Activated effector memory CD4-positive, alpha-beta T cell treated with anti-CD3 and anti-CD28 coated beads, Interleukin-2, amount 50 U/mL, for 16 hours (primary cell): ENCODE data around the gene DPP9.

ENCODE experiments used
- DNase-seq: peaks from one replicate; pipeline ENCODE4 v3.0.0-alpha.2; 2020

DPP9 gene

DNA sequence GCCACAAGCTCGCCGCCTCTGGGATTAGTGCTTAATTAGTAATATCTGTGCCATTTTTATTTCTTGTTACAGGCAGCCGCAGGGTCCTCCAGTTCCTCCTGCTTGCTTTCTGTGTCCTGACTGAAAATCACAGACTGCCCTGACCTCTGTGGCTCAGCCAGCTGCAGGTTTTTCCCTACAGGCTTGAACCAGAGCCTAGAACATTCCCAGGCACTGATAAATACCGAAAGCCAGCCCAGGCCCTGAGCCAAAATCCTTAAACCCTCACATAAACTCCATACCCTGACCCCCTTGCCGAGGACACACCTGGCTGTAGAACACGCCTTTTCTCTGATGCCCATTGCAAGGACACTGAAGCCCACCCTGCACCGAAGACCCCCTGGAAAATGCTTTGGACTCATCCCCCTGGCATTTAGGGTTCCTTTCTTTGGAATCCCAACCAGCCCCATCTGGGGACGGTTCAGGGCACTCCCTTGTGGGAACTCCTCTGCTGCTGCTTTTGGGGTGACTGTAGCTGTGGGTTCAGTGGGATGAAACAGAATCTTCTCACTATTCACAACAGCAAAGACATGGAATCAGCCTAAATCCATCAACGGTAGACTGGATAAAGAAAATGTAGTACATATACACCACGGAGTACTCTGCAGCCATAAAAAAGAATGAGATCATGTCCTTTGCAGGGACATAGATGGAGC lies 15.5 kb downstream of the DPP9 start:
- no peak for DNase-seq

DNA sequence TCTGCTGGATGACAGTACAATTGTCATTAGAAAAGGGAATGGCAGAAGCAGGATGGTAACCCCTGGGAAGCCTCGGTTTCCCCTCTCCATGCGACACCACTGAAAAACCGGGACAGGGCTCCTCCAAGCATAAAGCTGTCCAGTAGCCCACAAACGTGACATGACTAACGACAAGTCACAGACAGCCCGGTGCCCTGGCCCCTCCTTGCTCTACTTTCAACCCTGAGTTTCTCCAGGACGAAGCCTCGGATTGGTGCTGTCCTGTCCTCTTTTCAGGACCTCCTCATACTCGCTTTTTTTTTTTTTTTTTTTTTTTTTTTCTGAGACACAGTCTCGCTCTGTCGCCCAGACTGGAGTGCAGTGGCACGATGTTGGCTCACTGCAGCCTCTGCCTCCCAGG lies 16.3 kb downstream of the DPP9 start:
- DNase-seq = no peak

DNA sequence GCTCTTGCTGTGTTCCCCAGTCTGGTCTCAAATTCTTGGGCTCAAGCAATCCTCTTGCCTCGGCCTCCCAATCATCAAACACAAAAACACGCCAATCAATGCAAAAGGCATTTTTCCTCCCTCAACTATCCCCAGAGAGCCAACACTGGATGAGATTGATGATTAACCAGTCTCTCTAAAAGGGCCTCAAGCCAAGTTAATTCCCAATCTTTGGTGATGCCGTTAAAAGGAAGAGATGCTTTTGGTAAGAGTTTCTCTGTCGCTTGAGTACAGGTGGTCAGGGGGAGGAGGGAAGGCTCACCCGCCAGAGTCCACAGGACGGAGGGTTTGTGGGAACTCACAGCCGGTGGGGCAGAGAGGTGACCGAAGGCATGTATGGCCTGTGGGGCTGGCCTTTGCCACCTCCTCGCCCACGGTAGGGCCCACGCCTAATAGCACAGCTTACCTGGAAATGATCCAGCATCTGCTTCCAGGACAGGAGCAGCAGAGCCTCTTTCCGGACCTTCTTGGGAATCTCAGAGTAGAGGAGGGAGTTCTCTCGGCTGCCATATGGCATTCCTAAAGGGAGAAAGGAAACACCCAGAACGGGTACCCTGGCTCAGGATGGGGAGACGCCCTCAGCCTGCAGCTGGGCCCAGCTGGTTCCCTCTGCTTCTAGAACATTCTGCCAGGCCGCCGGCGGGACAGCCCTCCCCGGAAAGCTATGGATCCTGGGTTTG lies 18.1 kb downstream of the DPP9 start:
- DNase-seq = no peak

DNA sequence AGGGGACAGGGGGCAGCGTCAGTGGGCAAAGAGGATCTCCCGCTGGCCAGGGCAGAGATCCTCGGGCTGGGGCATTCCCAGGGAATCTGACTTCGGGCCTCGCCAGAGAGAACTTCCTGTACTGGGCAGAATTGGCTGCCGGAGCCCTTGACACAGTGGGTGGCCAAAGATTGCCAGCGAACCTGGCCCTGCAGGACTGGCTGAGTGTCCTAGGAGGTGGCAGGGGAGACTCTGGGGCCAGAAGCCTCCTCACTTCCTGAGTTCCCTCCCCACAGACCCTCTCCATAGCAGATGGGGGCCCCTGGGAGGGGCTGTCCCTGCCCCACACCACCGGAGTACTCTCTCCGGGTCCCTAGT lies 19.3 kb downstream of the DPP9 start:
- DNase-seq = no peak

DNA sequence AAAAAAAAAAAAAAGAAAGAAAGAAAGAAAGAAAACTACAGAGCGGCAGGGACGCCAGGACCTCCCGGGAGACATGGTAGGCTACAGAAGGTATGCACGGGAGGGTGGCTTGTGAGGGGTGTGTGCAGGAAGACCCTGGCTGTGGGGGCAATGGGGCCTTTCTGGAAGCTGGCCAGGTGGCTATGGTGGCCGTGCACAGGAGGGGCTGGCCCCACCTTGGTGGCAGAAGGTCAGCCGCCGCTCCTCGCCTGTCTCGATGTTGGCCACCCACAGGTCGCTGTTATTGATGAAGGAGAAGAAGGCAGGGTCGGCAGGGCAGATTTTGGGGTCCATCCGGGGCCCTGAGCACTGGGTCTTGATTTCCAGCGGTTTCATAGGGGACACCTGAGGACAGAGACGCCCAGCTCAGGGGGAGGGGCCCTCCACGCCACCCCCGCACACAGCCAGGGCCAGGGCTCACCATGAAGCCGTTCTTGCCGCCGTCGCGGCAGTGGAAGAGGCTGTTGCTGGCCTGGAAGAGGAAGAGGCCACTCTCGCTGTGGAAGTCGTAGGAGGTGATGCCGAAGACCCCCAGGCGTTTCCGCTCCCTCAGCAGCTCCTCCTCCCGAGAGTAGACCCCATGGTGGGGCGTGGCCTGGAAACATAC lies 19.8 kb downstream of the DPP9 start:
- DNase-seq = no peak

DNA sequence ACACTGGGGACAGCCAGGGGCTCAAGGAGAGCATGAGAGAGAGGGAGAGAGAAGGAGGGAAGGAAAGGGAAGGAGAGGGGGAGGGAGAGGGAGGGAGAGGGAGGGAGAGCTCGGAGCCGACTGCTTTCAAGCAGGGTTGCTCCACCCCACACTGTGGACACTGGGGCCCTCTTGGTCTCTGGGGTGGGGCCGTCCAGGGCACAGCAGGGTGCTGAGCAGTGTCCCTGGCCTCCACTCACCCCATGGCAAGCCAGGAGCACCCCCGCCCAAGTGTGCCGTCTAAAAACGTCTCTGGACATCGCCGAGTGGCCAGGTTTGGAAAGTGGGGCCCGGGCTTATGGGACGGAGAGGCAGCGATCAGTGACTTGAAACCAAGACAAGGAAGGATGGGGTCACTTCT lies 20.9 kb downstream of the DPP9 start:
- DNase-seq = no peak

DNA sequence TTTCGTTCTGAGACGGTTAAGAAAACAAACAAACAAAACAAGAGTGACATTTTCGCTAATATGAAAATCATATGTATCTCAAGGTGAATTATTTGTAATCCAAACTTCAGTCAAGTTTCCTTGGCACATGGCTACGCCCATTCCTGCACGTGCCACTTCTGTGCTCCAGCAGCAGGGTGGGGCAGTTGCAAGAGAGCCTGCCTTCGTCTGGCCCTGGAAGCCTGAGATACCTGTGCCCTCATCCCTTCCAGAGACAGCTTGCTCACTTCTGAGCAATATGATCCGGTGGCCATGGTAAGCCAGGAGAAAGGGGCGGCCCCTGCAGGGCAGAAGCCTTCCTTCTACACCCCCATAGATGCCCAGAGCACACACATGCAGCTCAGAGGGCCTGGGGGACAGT lies 22.1 kb downstream of the DPP9 start:
- no peak for DNase-seq

DNA sequence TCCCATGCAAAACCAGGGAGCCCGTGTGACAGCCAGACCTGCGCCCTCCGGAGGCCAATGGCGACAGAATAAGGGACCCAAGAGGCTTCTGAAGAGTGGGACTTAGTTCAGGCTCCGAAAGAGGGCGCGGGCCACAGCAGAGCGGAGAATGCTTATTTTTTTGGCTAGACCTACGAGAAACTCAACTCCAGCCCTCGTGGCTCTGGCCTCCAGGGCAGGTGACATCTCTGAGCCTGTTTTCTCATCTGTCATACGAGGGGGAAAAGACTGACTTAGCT lies 23.0 kb downstream of the DPP9 start:
- DNase-seq = no peak

DNA sequence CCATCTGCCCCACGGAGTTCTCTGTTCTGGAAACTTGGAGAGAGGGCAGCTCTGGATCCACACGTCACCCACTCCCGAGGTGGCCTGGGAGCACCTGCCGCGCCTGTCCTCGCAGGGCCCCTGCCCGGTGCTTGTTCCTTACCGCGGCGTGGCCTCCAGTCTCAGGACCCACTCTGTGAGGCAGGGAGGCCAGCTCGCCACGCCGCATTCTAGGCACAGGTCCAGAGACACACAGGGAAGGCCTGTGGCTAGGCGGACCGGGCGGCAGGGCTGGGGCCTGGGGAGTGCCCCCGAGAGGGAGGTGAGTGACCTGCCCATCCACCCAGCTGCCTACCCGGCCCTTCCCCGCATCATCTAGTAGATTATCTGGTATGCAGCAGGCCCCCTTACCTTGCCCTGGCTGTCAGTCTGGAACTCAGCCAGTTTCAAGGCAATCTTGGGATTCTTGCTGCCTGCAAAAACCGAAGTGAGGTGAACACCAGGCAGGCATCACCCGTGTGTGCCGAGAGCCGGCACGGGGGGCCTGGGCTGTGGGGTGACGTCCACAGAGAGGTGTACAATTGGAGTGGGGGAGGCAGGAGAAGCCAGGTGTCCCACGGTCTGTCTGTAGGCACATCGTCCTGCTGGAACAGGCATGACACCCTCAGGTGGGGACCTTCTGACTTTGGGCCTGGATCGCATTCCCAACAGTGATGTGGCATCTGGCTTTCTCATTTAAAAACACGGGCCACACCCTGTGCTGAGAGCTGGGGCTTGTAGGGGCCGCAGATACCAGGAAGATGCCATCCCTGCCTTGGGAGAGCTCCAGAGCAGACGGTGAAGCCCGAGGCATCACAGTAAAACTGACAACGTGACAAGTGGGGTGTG lies 23.6 kb downstream of the DPP9 start:
- no peak for DNase-seq

DNA sequence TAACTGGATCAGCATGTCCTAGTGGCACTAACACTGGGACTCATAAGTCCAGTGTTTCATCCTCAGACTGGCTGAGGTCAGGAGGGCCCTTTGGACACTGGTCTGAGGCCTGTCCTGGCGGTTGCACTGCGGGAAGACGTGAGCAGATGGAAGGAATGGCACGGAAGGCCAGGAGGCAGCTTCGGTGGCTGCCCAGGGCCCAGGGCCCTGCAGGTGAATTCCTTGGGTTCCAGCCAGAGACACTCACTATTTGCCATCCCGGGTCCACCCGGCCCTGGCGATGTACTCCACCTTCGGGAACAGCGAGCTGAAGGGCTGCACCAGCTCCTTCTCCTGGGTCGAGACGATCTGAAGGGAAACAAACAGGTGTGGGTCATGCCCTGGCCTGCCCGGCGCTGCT lies 26.3 kb downstream of the DPP9 start:
- no peak for DNase-seq

DNA sequence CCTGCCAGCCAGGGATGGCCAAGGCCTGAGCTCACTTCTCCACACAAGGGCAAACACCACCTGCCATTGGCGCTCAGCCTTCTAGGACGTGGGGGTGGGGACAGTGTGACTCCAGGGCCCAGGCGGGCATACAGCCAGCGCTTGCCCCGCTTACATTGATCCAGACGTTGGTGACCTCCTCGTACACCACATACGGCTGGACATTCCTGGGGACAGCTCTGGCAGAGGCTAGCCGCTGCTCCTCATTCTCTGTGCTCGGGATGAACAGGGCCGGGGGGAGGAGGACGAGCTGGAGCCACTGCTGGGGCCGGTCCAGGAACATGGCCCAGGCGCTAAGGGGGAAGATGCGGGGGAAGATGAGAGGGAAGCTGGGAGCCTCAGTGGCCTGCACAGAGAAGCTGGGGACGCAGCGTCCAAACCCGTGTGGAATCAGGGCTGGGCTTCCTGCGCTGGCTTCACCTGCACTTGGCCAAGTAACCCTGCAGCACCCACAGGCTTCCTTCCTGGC lies 28.4 kb downstream of the DPP9 start:
- DNase-seq = no peak

DNA sequence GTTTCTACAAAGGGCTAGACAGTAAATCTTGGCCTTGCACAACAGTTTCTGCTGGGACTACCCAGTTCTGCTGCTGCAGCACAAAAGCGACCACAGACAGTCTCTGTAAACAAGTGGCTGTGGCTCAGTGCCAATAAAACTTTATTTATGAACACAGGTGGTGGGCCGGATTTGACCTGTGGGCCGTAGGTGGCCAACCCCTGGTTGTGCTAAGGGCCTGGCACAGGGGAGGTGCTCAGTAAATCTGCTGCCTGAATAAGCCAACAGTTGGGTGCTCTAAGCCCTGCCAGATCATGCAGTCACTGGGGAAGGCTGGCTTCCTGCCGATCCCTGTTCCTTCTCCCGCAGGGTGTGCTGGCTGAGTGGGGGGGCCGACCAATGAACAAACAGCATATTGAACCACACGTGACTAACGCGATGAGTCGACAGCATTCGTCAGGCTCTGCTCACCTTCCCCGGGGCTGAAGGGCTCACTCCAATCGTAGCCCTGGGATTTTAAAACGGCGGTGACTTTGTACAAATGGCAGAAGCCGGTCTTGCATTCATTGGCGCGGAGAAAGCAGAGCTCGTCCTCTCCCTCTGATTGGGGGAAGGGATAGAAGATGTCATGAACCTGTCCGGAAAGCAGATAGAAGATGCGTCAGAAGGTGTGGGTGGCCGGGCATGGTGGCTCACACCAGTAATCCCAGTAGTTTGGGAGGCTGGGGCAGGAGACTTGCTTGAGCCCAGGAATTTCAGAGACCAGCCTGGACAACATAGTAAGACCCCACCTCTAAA lies 29.2 kb downstream of the DPP9 start:
- no peak for DNase-seq

DNA sequence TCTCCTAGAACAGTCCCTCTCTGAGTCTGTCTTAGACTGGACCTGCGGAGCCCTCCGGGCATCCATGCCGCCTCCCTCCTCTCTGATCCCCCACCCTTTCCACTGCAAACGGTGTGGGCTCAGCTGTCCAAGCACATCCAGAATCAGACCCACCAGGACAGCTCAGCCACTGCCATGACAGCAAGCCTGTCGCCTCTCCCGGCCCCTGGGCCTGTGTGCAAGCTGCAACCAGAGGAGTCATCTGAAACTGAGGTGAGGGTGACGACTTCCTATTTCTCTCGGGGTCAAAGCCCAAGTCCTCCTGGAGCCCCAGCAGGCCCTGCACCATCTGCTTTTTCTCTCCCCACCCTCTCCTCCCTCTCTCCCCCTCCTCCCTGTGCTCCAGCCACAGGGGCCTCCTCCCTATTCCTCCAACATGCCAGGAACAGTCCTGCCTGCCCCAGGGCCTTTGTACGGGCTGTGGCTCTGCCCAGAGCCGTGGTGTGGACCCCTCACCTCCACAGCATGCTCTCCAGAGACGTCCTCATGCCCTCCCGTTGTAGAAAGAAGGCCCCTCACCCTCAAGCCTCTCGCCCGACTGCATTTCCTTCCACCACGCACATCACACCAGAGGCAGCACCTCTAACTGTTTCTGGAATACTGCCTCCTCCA lies 30.0 kb downstream of the DPP9 start:
- no peak for DNase-seq

DNA sequence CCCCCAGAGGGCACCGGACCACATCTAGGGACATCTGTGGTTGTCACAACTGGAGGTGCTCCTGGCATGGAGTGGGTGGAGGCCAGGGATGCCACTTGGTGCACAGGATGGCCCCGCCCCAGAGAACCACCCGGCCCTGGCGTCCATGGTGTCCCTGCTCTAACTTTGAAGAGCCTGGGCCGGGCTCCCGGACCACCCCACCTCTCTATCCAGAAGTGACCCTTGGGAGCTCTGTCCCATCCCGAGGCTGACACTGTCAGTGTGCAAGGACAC lies 30.6 kb downstream of the DPP9 start:
- no peak for DNase-seq

DNA sequence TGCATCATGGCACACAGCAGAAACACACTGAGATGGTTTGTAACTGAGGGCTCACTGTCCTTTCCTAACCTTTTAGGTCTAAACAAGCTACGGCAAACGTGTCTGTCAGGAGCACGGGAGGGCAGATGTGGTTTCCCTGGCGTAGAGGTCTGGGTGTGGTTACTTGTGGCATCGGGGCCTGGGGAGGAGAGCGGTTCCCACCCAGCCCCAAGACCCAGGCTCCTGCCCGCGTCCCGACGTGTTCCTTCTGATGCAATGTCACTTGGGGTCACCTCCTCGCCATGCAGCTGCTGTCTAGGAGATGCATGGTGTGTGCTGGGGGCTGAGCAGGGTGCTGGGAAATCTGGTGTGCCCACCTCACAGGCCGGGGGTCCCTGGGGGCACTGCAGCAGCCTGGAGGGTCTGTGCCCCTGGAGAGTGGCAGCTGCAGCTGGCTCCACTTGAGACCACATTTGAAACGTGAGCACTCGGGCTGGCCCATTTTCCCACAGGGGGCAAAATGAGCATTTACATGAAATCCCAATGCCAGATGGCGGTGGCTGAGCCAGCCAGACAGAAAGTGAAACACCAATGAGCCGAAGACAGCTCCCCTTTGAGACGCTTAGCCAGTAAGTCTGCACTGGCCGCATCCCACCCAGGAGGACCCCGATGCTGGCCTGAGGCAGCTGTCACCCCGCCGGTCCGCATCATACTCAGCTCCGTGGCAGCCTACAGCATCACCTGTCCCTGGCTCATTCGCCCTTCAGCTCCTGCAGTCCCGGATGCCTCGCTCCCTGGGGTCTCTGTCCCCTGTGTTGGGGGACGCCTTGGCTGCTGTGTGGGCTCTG lies 31.2 kb downstream of the DPP9 start:
- DNase-seq = no peak

DNA sequence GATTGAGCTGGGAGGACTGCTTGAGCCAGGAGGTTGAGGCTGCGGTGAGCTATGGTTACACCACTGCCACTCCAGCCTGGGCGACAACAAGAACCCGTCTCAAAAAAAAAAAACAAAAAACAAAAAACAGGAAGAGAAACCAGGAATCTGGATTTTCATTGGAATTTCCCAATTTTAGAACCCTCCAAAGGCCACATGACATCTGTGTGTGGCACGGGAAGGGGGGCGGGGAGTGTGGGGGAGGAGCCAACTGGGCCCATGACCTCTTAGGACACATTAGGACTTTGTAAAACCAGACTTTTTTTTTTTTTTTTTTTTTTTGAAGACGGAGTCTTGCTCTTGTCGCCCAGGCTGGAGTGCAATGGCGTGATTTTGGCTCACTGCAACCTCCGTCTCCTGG lies 32.3 kb downstream of the DPP9 start:
- DNase-seq = no peak

DNA sequence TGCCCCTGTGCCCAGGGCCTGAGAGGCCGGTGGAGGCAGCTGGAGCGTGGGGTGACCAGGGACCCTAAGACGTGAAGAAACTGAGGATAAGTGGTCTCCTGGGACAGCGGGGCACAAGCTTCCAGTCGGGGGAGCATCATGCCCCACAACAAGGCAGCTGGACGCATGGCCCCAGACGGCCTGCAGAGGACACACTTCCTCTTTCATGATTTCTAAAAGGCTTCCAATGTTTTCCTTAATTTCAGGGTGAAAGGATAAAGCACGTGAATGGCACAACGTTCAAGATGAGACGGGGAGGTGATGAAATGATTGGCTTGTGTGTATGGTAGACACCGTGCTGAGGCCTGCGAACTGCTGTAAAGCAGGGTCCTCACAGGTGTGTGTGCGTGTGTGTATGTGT lies 33.3 kb downstream of the DPP9 start:
- no peak for DNase-seq

DNA sequence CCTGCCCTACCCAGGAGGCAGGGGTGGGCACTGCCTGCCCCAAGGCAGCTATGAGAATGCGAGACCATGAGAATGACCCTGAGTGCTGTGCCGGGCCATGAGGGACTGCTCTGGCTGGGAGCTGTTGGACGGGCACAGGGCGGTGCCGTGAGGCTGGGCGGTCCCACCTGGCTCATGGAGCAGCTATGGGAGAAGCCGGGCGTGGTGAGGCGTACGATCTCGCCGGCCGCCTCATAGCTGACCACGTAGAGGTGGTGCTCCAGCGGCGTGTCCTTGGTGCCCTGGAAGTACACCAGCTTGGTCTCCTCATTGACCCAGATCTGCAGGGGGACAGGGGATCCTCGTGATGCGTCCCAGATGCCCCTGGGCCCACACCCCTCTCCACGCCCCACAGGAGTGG lies 34.2 kb downstream of the DPP9 start:
- DNase-seq = no peak

DNA sequence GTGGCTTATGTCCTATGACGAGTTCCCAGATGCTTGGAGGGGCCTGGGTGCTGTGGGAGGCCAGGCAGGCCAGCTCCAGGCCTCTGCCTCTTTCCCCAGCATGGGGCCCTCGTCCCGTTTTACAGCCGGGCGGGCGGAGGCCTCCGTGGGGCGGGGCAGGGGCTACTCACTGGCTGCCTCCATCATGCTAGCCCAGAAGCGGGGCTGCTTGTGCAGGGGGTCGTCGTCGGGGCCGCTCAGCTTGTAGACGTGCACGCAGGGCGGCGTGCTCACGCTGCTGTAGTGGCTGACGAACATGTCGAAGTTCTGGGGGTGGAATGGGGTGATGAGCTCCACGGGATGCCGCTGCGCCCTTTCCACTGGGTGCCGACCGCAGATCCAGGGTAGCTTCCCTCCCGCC lies 35.1 kb downstream of the DPP9 start:
- no peak for DNase-seq

DNA sequence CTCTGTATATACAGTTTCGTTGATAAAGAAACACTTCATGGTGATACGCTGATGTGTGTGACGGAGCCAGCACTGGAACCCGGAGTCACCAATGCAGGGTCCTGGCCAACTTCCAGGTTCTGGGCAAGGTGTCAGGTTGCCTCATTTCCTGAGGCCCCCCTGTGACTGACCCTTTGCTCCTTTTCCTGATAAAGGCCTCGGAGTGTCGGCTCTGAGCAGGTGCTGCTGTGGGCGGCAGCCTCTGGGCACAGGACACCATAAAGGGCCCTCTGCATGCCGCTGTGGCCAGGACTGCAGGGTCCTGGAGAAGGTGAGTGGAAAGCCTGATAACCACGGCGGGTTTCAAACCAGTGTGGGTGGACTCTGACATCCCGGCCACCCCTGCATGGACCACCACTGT lies 36.2 kb downstream of the DPP9 start:
- no peak for DNase-seq

DNA sequence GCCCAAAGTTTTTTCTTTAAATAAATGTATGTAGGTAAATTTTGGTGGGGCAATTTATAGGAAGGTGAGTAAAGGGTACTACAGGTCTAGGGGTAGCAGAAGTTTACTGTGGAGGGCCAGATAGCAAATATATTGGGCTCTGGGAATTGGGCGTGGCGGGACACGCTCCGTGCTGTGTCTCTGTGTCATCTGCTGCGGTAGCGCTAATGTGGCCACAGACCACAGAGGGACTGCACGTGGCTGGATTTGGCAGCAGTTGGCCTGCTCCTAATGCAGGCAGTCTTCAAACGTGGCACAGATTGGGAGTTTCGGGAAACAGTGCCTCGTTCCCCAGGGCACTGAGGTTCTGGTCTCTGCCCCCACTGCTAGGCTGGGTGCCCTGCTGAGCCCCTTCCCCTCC lies 36.9 kb downstream of the DPP9 start:
- DNase-seq = no peak
